Measurements from ENCODE around the gene HRH3. TPM values are rescaled to one million over a fixed set of nuclear protein-coding genes. Genes with fewer than 3 reads are reported as not detected.
A peak's percentile ranks its signal among the peaks of the same experiment; 100 is the strongest.

The HRH3 gene
- total and polyA plus RNA-seq, 7 donors, result not detected

GRCh38 chr20:62262064-62262463 lies 42.0 kb upstream of the HRH3 start:
- DNase-seq, result no peak
- intact Hi-C loops (cut with DNase I), result no loop called here
- 95 to 96% methylated on average over 10 of the region's 10 CpGs for WGBS, 2 donors
- Histone ChIP-seq H3K36me3 (peaks cover 0 to 73% (median 38%) of the 10 kb centered on the region in 4 donors), H3K27me3 (no peaks in the 10 kb centered on the region), H3K9me3 (no peaks in the 10 kb centered on the region), H3K4me3 (no peak overlapping the region), H3K4me1 (peaks cover 0 to 15% (median 12%) of the 10 kb centered on the region in 4 donors), H3K27ac (no peak overlapping the region)
- TF ChIP-seq EP300 (IDR thresholded peaks at IDR 0.05), result no peak
- TF ChIP-seq POLR2AphosphoS5 (IDR thresholded peaks at IDR 0.05), result no peak
- TF ChIP-seq POLR2A (IDR thresholded peaks at IDR 0.05), result no peak
- TF ChIP-seq CTCF (IDR thresholded peaks at IDR 0.05), result no peak

GRCh38 chr20:62259294-62259565 lies 39.2 kb upstream of the HRH3 start:
- Histone ChIP-seq H3K27me3 (no peaks in the 10 kb centered on the region), H3K27ac (peak overlapping the region in 2 of 4 donors; percentile 26 to 27), H3K4me3 (no peak overlapping the region), H3K9me3 (no peaks in the 10 kb centered on the region), H3K4me1 (peaks cover 0 to 15% (median 12%) of the 10 kb centered on the region in 4 donors), H3K36me3 (peaks cover 0 to 63% (median 26%) of the 10 kb centered on the region in 4 donors)
- WGBS, 2 donors, result 95% methylated on average over 8 of the region's 8 CpGs
- intact Hi-C loops (cut with DNase I), result no loop called here
- no peak for DNase-seq
- TF ChIP-seq EP300 (IDR thresholded peaks at IDR 0.05), result no peak
- no peak for TF ChIP-seq CTCF (IDR thresholded peaks at IDR 0.05)
- TF ChIP-seq POLR2AphosphoS5 (IDR thresholded peaks at IDR 0.05), result no peak
- TF ChIP-seq POLR2A (IDR thresholded peaks at IDR 0.05), result no peak

- Histone ChIP-seq H3K4me1 (peaks cover 0 to 15% (median 12%) of the 10 kb centered on the region in 4 donors), H3K27ac (peak overlapping the region in 3 of 4 donors; percentile 17 to 40 (median 27)), H3K27me3 (no peaks in the 10 kb centered on the region), H3K36me3 (peaks cover 0 to 58% (median 24%) of the 10 kb centered on the region in 4 donors), H3K9me3 (no peaks in the 10 kb centered on the region), H3K4me3 (no peak overlapping the region)
- intact Hi-C loops (cut with DNase I), result no loop called here
- 89% methylated on average over 20 of the region's 20 CpGs for WGBS, 2 donors
- TF ChIP-seq POLR2A (IDR thresholded peaks at IDR 0.05) (no peak), EP300 (IDR thresholded peaks at IDR 0.05) (no peak), POLR2AphosphoS5 (IDR thresholded peaks at IDR 0.05) (no peak), CTCF (IDR thresholded peaks at IDR 0.05) (no peak)
- peak; percentile 81 for DNase-seq
Observed at GRCh38 chr20:62258499-62259293, 38.6 kb upstream of the HRH3 start.

- Histone ChIP-seq H3K27ac (no peak overlapping the region), H3K9me3 (no peaks in the 10 kb centered on the region), H3K4me3 (no peak overlapping the region), H3K4me1 (peaks cover 0 to 15% (median 12%) of the 10 kb centered on the region in 4 donors), H3K36me3 (peaks cover 0 to 33% (median 11%) of the 10 kb centered on the region in 4 donors), H3K27me3 (no peaks in the 10 kb centered on the region)
- TF ChIP-seq EP300 (IDR thresholded peaks at IDR 0.05), result no peak
- TF ChIP-seq POLR2A (IDR thresholded peaks at IDR 0.05), result no peak
- no peak for TF ChIP-seq POLR2AphosphoS5 (IDR thresholded peaks at IDR 0.05)
- TF ChIP-seq CTCF (IDR thresholded peaks at IDR 0.05), result no peak
- intact Hi-C loops (cut with DNase I), result no loop called here
- WGBS, 2 donors, result 95 to 97% methylated on average over 10 of the region's 10 CpGs
- no peak for DNase-seq
Observed at GRCh38 chr20:62255976-62256375, 35.9 kb upstream of the HRH3 start.
